GM12878 (cell line): ENCODE data around the gene FRYL. TPM values are rescaled to one million over a fixed set of nuclear protein-coding genes. Genes with fewer than 3 reads are reported as not detected.

Experiments used
- ATAC-seq: fragments of 200-7000 bp; cut with Tn5 transposase; 3 replicates; pipeline ENCODE4 v1.9.1; 2020; ENCODE audit warnings: mild to moderate bottlenecking, moderate library complexity
- BruUV-seq: library from RNA; stranded (reverse); fragments of 400-500 nt; replicated peaks from 2 replicates; lab custom pipeline; 2021; lab: Mats Ljungman, UMichigan
- CTCF ChIA-PET: fragments of 300-600 bp; sonication (Branson Sonifier 250); formaldehyde crosslinking; extraction: SDS; loops from one replicate; lab custom pipeline; 2021; ENCODE audit warnings: inconsistent platforms; lab: Yijun Ruan, JAX
- POLR2A ChIA-PET: fragments of 350-600 bp; formaldehyde crosslinking; extraction: SDS; loops from one replicate; lab custom pipeline; 2021; ENCODE audit warnings: inconsistent platforms; lab: Charles Lee
- RAD21 ChIA-PET: fragments of 300-600 bp; sonication (Branson Sonifier 250); formaldehyde crosslinking; loops from one replicate; lab custom pipeline; 2023; ENCODE audit warnings: antibody characterized with exemption; ENCODE audit not compliant: unreplicated experiment; lab: Charles Lee
- SMC1A ChIA-PET: fragments of 300-600 bp; sonication (Branson Sonifier 250); formaldehyde crosslinking; loops from one replicate; lab custom pipeline; 2023; ENCODE audit not compliant: unreplicated experiment, uncharacterized antibody; lab: Charles Lee
- DNase-seq: peaks from one replicate; pipeline ENCODE4 v3.0.0-alpha.2; 2011; ENCODE audit warnings: low read depth, low spot score
- FAIRE-seq: peaks from 3 replicates; lab custom pipeline; 2011; peaks lifted over from hg19 to GRCh38; lab: Jason Lieb, UNC
- H2AFZ ChIP-seq: 2 replicates; pipeline ENCODE4 v1.6.0; 2011; ENCODE audit warnings: low read depth, low read length, control low read depth; ENCODE audit not compliant: control insufficient read depth
- H3K27ac ChIP-seq: 2 replicates; pipeline ENCODE4 v1.5.1; 2011; ENCODE audit warnings: control low read depth; ENCODE audit not compliant: control insufficient read depth, insufficient read depth
- H3K27me3 ChIP-seq, 2 experiments: replicated peaks in 1 of 2; 2 replicates each; pipeline versions ENCODE4 v1.6.0 to v1.6.1; 2011; ENCODE audit warnings: low read length in 1 of 2; ENCODE audit not compliant: control insufficient read depth in 2 of 2, insufficient read depth in 2 of 2
- H3K36me3 ChIP-seq, 2 experiments: 2 replicates each; pipeline ENCODE4 v1.5.1; 2011; ENCODE audit warnings: low read length in 1 of 2; ENCODE audit not compliant: control insufficient read depth in 2 of 2, insufficient read depth in 2 of 2
- H3K4me1 ChIP-seq: 2 replicates; pipeline ENCODE4 v1.6.1; 2011; ENCODE audit warnings: mild to moderate bottlenecking, low read length, moderate library complexity, mixed read lengths; ENCODE audit not compliant: control insufficient read depth, insufficient read depth
- H3K4me2 ChIP-seq: 2 replicates; pipeline ENCODE4 v1.6.0; 2011; ENCODE audit warnings: control low read depth; ENCODE audit not compliant: control insufficient read depth, insufficient read depth
- H3K4me3 ChIP-seq: fragments of 200-600 bp; sonication (generic); 2 replicates; pipeline ENCODE4 v1.5.1; 2016
- H3K79me2 ChIP-seq: 2 replicates; pipeline ENCODE4 v1.6.0; 2011; ENCODE audit warnings: low read length; ENCODE audit not compliant: control insufficient read depth, insufficient read depth
- H3K9ac ChIP-seq: 2 replicates; pipeline ENCODE4 v1.8.0; 2011; ENCODE audit warnings: low read length, control low read depth, mixed read lengths; ENCODE audit not compliant: control insufficient read depth, insufficient read depth
- H3K9me3 ChIP-seq: replicated peaks from 3 replicates; pipeline ENCODE4 v1.5.1; 2011; ENCODE audit warnings: mild to moderate bottlenecking, low read length; ENCODE audit not compliant: control insufficient read depth, insufficient read depth
- H4K20me1 ChIP-seq: 2 replicates; pipeline ENCODE4 v1.6.0; 2011; ENCODE audit not compliant: control insufficient read depth, insufficient read depth
- DPF2 ChIP-seq: fragments of 450-650 bp; IDR thresholded peaks from 2 replicates; pipeline ENCODE4 v1.6.1; 2017; ENCODE audit warnings: mild to moderate bottlenecking
- NR2F1 ChIP-seq: fragments of 450-650 bp; conservative IDR thresholded peaks from 2 replicates; pipeline ENCODE4 v1.6.1; 2017; ENCODE audit warnings: mild to moderate bottlenecking
- POLR2AphosphoS5 ChIP-seq: IDR thresholded peaks from 2 replicates; pipeline ENCODE4 v1.6.1; 2011; ENCODE audit warnings: mild to moderate bottlenecking, low read length, inconsistent platforms
- SIX5 ChIP-seq: IDR thresholded peaks from 2 replicates; pipeline ENCODE4 v1.6.1; 2011; ENCODE audit warnings: mild to moderate bottlenecking, low read depth, low read length, moderate library complexity; ENCODE audit not compliant: severe bottlenecking
- TAF1 ChIP-seq: IDR thresholded peaks from 2 replicates; pipeline ENCODE4 v1.6.1; 2011; ENCODE audit warnings: mild to moderate bottlenecking, low read depth, low read length, borderline replicate concordance
- ZNF217 ChIP-seq: fragments of 450-650 bp; IDR thresholded peaks from 2 replicates; pipeline ENCODE4 v1.6.1; 2017; ENCODE audit warnings: antibody characterized with exemption, mild to moderate bottlenecking
- WGBS: methylation state at CpG from one replicate; pipeline ENCODE4 v1.1.6; 2016; ENCODE audit warnings: low lambda C conversion rate; ENCODE audit not compliant: insufficient replicate concordance, insufficient coverage; ENCODE audit errors: missing lambda C conversion rate; 5-methylcytosine and 5-hydroxymethylcytosine counted together
- in situ Hi-C: fragments of 300-500 bp; cut with MboI; formaldehyde crosslinking; loops from 9 replicates; pipeline ENCODE4 v1.14.3; 2018; ENCODE audit warnings: mixed read lengths
- intact Hi-C: fragments of 100-400 bp; cut with micrococcal nuclease; formaldehyde crosslinking; loops from one replicate; pipeline ENCODE4 v1.14.2; 2022; ENCODE audit not compliant: unreplicated experiment
- polyA plus RNA-seq, 11 experiments: library from polyadenylated mRNA; depleted of rRNA in 4 of 11; unstranded in 6 of 11; stranded (reverse) in 5 of 11; fragments of >200 nt; fragmentation: Nextera tagmentation in 4 of 11; fragmentation: Illumina TruSeq in 1 of 11; extraction: Ambion mirVana in 4 of 11; extraction: Trizol in 1 of 11; gene quantifications; 1 replicate in 1 of 11; 2 replicates in 10 of 11; pipeline versions ENCODE4 v1.2.1 to v1.2.3, GENCODE V29; 2011 to 2016; ENCODE audit warnings: inconsistent platforms in 2 of 11, missing spikeins in 2 of 11, low read depth in 1 of 11
- total RNA-seq, 4 experiments: library from RNA; depleted of rRNA in 3 of 4; stranded (reverse); fragments of >200 nt in 3 of 4; fragmentation: Illumina TruSeq in 1 of 4; extraction: Trizol in 1 of 4; gene quantifications; 2 replicates each; pipeline versions ENCODE4 v1.2.1 to v1.2.3, GENCODE V29; 2013 to 2021
- TF ChIP-seq, protein P1 (sequence below): IDR thresholded peaks from 2 replicates; pipeline ENCODE4 v1.6.1; 2011; ENCODE audit warnings: low read depth, low read length, improper control_type of control experiment, borderline replicate concordance
- TF ChIP-seq, protein P2 (sequence below): fragments of 450-650 bp; IDR thresholded peaks from 2 replicates; pipeline ENCODE4 v1.6.1; 2018; ENCODE audit warnings: mild to moderate bottlenecking, low read depth, moderate library complexity; ENCODE audit not compliant: partially characterized antibody
- TF ChIP-seq, protein P3 (sequence below): fragments of 450-650 bp; IDR thresholded peaks from 2 replicates; pipeline ENCODE4 v1.6.1; 2016; ENCODE audit warnings: mild to moderate bottlenecking, moderate library complexity, borderline replicate concordance
- TF ChIP-seq, protein P4 (sequence below), 3 experiments: IDR thresholded peaks in 2 of 3; conservative IDR thresholded peaks in 1 of 3; 2 replicates each; pipeline ENCODE4 v1.5.1; 2011; ENCODE audit warnings: low read depth in 3 of 3, low read length in 3 of 3, mild to moderate bottlenecking in 3 of 3, control low read depth in 2 of 3, moderate library complexity in 2 of 3, inconsistent platforms in 1 of 3, mixed read lengths in 1 of 3; ENCODE audit not compliant: control insufficient read depth in 2 of 3, insufficient read depth in 1 of 3; ENCODE audit errors: extremely low read depth in 1 of 3

FRYL gene
- total and polyA plus RNA-seq, 10 of the 15 experiments (the other 5 are each of a cell fraction or from before 2014, with no cell fraction given) = 10.3 to 50.6 (median 28.7) TPM

- POLR2A ChIA-PET = interaction anchor here (0.8 kb wide), 1 partner anchor 16 kb away, joined by 3 read pairs; no protein-coding TSS in a partner anchor
- SMC1A ChIA-PET = interaction anchor here (0.7 to 2.5 kb wide), 7 partner anchors 10 to 201 kb away, joined by 3 to 9 read pairs (median 4); no protein-coding TSS in a partner anchor
- Histone ChIP-seq H3K27ac (peak overlapping the region; percentile 97), H3K9ac (peak overlapping the region; percentile 98), H3K36me3 (no peaks in the 10 kb centered on the region), H4K20me1 (no peaks in the 10 kb centered on the region), H3K79me2 (peaks cover 56% of the 10 kb centered on the region), H3K4me2 (peak overlapping the region; percentile 80; the same call in 1 of the 2 replicates), H3K4me1 (0 out of 2 replicates have a peak, but pooled peaks cover 2% of the 10 kb centered on the region), H2AFZ (peak overlapping the region; percentile 69), H3K9me3 (no peaks in the 10 kb centered on the region), H3K4me3 (peak overlapping the region; percentile 97), H3K27me3 (no peaks in the 10 kb centered on the region)
- peak; percentile 63 for ATAC-seq
- in situ Hi-C loops (no loop called here), intact Hi-C loops (loop anchor here (2.0 to 5.0 kb wide), 3 partner anchors 82 to 183 kb away; no protein-coding TSS in a partner anchor)
- no peak for DNase-seq
- TSS peak; percentile 67 for BruUV-seq
- CTCF ChIA-PET = interaction anchor here (0.6 to 5.9 kb wide), 5 partner anchors 12 to 201 kb away, joined by 3 to 38 read pairs (median 4); partner anchors contain the start of gene OCIAD1
- under 1% methylated on average over 81 of the region's 108 CpGs for WGBS
- RAD21 ChIA-PET = interaction anchor here (0.8 to 3.8 kb wide), 6 partner anchors 72 to 128 kb away, joined by 3 to 12 read pairs (median 3); partner anchors contain the start of gene OCIAD2
- no peak for FAIRE-seq
- TF ChIP-seq, protein P1, sequence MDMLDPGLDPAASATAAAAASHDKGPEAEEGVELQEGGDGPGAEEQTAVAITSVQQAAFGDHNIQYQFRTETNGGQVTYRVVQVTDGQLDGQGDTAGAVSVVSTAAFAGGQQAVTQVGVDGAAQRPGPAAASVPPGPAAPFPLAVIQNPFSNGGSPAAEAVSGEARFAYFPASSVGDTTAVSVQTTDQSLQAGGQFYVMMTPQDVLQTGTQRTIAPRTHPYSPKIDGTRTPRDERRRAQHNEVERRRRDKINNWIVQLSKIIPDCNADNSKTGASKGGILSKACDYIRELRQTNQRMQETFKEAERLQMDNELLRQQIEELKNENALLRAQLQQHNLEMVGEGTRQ = no peak
- TF ChIP-seq, protein P2, sequence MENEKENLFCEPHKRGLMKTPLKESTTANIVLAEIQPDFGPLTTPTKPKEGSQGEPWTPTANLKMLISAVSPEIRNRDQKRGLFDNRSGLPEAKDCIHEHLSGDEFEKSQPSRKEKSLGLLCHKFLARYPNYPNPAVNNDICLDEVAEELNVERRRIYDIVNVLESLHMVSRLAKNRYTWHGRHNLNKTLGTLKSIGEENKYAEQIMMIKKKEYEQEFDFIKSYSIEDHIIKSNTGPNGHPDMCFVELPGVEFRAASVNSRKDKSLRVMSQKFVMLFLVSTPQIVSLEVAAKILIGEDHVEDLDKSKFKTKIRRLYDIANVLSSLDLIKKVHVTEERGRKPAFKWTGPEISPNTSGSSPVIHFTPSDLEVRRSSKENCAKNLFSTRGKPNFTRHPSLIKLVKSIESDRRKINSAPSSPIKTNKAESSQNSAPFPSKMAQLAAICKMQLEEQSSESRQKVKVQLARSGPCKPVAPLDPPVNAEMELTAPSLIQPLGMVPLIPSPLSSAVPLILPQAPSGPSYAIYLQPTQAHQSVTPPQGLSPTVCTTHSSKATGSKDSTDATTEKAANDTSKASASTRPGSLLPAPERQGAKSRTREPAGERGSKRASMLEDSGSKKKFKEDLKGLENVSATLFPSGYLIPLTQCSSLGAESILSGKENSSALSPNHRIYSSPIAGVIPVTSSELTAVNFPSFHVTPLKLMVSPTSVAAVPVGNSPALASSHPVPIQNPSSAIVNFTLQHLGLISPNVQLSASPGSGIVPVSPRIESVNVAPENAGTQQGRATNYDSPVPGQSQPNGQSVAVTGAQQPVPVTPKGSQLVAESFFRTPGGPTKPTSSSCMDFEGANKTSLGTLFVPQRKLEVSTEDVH = no peak
- peak; percentile 55; the same call in 1 of the 2 replicates for TF ChIP-seq NR2F1
- TF ChIP-seq SIX5 = no peak
- TF ChIP-seq POLR2AphosphoS5 = 0 out of 2 replicates have a peak, but pooled peaks have one; percentile 62
- peak; percentile 57; the same call in 1 of the 2 replicates for TF ChIP-seq ZNF217
- TF ChIP-seq DPF2 = peak; percentile 69; the same call in 1 of the 2 replicates
- TF ChIP-seq TAF1 = peak; percentile 3; the same call in 1 of the 2 replicates
- TF ChIP-seq, protein P3, sequence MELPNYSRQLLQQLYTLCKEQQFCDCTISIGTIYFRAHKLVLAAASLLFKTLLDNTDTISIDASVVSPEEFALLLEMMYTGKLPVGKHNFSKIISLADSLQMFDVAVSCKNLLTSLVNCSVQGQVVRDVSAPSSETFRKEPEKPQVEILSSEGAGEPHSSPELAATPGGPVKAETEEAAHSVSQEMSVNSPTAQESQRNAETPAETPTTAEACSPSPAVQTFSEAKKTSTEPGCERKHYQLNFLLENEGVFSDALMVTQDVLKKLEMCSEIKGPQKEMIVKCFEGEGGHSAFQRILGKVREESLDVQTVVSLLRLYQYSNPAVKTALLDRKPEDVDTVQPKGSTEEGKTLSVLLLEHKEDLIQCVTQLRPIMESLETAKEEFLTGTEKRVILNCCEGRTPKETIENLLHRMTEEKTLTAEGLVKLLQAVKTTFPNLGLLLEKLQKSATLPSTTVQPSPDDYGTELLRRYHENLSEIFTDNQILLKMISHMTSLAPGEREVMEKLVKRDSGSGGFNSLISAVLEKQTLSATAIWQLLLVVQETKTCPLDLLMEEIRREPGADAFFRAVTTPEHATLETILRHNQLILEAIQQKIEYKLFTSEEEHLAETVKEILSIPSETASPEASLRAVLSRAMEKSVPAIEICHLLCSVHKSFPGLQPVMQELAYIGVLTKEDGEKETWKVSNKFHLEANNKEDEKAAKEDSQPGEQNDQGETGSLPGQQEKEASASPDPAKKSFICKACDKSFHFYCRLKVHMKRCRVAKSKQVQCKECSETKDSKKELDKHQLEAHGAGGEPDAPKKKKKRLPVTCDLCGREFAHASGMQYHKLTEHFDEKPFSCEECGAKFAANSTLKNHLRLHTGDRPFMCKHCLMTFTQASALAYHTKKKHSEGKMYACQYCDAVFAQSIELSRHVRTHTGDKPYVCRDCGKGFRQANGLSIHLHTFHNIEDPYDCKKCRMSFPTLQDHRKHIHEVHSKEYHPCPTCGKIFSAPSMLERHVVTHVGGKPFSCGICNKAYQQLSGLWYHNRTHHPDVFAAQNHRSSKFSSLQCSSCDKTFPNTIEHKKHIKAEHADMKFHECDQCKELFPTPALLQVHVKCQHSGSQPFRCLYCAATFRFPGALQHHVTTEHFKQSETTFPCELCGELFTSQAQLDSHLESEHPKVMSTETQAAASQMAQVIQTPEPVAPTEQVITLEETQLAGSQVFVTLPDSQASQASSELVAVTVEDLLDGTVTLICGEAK = no peak
- TF ChIP-seq, protein P4, sequence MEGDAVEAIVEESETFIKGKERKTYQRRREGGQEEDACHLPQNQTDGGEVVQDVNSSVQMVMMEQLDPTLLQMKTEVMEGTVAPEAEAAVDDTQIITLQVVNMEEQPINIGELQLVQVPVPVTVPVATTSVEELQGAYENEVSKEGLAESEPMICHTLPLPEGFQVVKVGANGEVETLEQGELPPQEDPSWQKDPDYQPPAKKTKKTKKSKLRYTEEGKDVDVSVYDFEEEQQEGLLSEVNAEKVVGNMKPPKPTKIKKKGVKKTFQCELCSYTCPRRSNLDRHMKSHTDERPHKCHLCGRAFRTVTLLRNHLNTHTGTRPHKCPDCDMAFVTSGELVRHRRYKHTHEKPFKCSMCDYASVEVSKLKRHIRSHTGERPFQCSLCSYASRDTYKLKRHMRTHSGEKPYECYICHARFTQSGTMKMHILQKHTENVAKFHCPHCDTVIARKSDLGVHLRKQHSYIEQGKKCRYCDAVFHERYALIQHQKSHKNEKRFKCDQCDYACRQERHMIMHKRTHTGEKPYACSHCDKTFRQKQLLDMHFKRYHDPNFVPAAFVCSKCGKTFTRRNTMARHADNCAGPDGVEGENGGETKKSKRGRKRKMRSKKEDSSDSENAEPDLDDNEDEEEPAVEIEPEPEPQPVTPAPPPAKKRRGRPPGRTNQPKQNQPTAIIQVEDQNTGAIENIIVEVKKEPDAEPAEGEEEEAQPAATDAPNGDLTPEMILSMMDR (IDR thresholded peaks at IDR 0.05 in 2 of 3, conservative IDR thresholded peaks at IDR 0.05 in 1 of 3; ENCODE audit: control insufficient read depth in 2 of 3, extremely low read depth in 1 of 3, insufficient read depth in 1 of 3, low read depth in 3 of 3, low read length in 3 of 3) = peak in 2 of 3 experiments; percentile 21 to 27; a peak in 3 of 6 replicates
Observed at GRCh38 chr4:48779095-48779997, 733 bp downstream of the FRYL start.
